Transverse colon (tissue), 4 donors: ENCODE measurements around the gene C19orf81.

Source experiments
- EP300 ChIP-seq: sonication (generic); formaldehyde crosslinking; IDR thresholded peaks from one replicate; pipeline ENCODE4 v1.6.1; 2017; ENCODE audit warnings: antibody characterized with exemption, low read depth
- POLR2A ChIP-seq: fragments of 450-650 bp; IDR thresholded peaks from one replicate; pipeline ENCODE4 v1.6.1; 2016; ENCODE audit warnings: antibody characterized with exemption, mild to moderate bottlenecking, moderate library complexity
- POLR2AphosphoS5 ChIP-seq, 3 donors: sonication (generic); formaldehyde crosslinking; IDR thresholded peaks; one replicate each; pipeline ENCODE4 v1.6.1; 2016; ENCODE audit warnings: antibody characterized with exemption in 3 of 3
- TF ChIP-seq, protein P1 (sequence below), 5 experiments: fragments of 200-600 bp in 3 of 5; fragments of 450-650 bp in 2 of 5; sonication (generic) in 3 of 5; IDR thresholded peaks; 1 replicate in 2 of 5; 2 replicates in 3 of 5; pipeline ENCODE4 v1.5.1; 2016 to 2017; ENCODE audit warnings: antibody characterized with exemption in 5 of 5, inconsistent platforms in 3 of 5, mild to moderate bottlenecking in 2 of 5, moderate library complexity in 1 of 5

DNA sequence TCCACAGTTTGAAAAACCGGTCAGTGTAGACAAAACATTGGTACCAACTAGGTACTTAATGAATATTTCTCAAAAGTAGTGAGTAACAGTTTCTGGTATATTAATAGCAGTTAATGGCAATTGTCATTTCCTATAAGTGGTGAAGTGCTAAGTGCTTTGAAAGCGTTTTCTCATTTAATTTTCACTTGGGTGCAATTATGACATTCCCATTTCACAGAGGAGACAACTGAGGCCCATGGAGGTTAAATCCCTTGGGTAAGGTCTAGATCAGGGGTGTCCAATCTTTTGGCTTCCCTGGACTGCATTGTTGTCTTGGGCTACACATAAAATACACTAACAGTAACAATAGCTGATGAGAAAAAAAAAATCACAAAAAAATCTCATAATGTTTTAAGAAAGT is 8.9 kb upstream of the C19orf81 start:
- TF ChIP-seq, protein P1, sequence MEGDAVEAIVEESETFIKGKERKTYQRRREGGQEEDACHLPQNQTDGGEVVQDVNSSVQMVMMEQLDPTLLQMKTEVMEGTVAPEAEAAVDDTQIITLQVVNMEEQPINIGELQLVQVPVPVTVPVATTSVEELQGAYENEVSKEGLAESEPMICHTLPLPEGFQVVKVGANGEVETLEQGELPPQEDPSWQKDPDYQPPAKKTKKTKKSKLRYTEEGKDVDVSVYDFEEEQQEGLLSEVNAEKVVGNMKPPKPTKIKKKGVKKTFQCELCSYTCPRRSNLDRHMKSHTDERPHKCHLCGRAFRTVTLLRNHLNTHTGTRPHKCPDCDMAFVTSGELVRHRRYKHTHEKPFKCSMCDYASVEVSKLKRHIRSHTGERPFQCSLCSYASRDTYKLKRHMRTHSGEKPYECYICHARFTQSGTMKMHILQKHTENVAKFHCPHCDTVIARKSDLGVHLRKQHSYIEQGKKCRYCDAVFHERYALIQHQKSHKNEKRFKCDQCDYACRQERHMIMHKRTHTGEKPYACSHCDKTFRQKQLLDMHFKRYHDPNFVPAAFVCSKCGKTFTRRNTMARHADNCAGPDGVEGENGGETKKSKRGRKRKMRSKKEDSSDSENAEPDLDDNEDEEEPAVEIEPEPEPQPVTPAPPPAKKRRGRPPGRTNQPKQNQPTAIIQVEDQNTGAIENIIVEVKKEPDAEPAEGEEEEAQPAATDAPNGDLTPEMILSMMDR (IDR thresholded peaks at IDR 0.05) = no peak
- TF ChIP-seq POLR2AphosphoS5 (IDR thresholded peaks at IDR 0.05) = no peak
- no peak for TF ChIP-seq POLR2A
- no peak for TF ChIP-seq EP300
